ENCODE data around the gene SHC4. TPM values are rescaled to one million over a fixed set of nuclear protein-coding genes. Genes with fewer than 3 reads are reported as not detected.

The SHC4 gene
- total RNA-seq, 1 experiment from 2014 or later = 0.63 TPM

GRCh38 chr15:48825075-48825474, 138.6 kb downstream of the SHC4 start:
- peaks cover 12% of the 10 kb centered on the region for H3K4me1 Mint-ChIP-seq

More at GRCh38 chr15:48825075-48825474, 138.6 kb downstream of the SHC4 start:
- no peak overlapping the region for H3K27ac Mint-ChIP-seq
- CTCF ChIA-PET = interaction anchor here (1.0 kb wide), 1 partner anchor 24 kb away, joined by 3 read pairs; no protein-coding TSS in a partner anchor
- POLR2A ChIA-PET = no interaction called here
- DNase-seq (ENCODE audit: low spot score) (no peak), ATAC-seq (no peak)
- H3K4me3 Mint-ChIP-seq = no peak overlapping the region
- no peaks in the 10 kb centered on the region for H3K9me3 Mint-ChIP-seq
- no peak for TF ChIP-seq USF2 (CRISPR knock-in tag; IDR thresholded peaks at IDR 0.05)
- TF ChIP-seq SP1 (CRISPR knock-in tag; conservative IDR thresholded peaks at IDR 0.05) = no peak
- no peak for TF ChIP-seq HMGXB4 (CRISPR knock-in tag; IDR thresholded peaks at IDR 0.05)
- TF ChIP-seq ZNF121 (CRISPR knock-in tag; IDR thresholded peaks at IDR 0.05) = no peak
- TF ChIP-seq STAT6 (CRISPR knock-in tag; conservative IDR thresholded peaks at IDR 0.05; ENCODE audit: low read depth) = no peak
- TF ChIP-seq MLX (CRISPR knock-in tag; IDR thresholded peaks at IDR 0.05) = no peak
- no peak for TF ChIP-seq ZNF219 (CRISPR knock-in tag; IDR thresholded peaks at IDR 0.05; ENCODE audit: borderline replicate concordance)
- no peak for TF ChIP-seq ATF2 (CRISPR knock-in tag; IDR thresholded peaks at IDR 0.05; ENCODE audit: borderline replicate concordance, low read depth)
- no peak for TF ChIP-seq ZSCAN18 (CRISPR knock-in tag; IDR thresholded peaks at IDR 0.05)
- no peak for TF ChIP-seq NR3C1 (CRISPR knock-in tag; conservative IDR thresholded peaks at IDR 0.05; ENCODE audit: low read depth)
- TF ChIP-seq TP53 (CRISPR knock-in tag; IDR thresholded peaks at IDR 0.05) = no peak
- TF ChIP-seq ZNF423 (CRISPR knock-in tag; IDR thresholded peaks at IDR 0.05) = no peak
- TF ChIP-seq NR2C2 (CRISPR knock-in tag; IDR thresholded peaks at IDR 0.05) = no peak
- TF ChIP-seq ZBTB43 (CRISPR knock-in tag; IDR thresholded peaks at IDR 0.05) = no peak
- TF ChIP-seq MAX (CRISPR knock-in tag; IDR thresholded peaks at IDR 0.05) = no peak
- TF ChIP-seq OVOL2 (CRISPR knock-in tag; IDR thresholded peaks at IDR 0.05; ENCODE audit: borderline replicate concordance) = no peak
- no peak for TF ChIP-seq ATF1 (CRISPR knock-in tag; IDR thresholded peaks at IDR 0.05)
- no peak for TF ChIP-seq ZNF281 (CRISPR knock-in tag; IDR thresholded peaks at IDR 0.05)
- TF ChIP-seq IRF1 (CRISPR knock-in tag; IDR thresholded peaks at IDR 0.05) = no peak
- no peak for TF ChIP-seq ETV6 (CRISPR knock-in tag; IDR thresholded peaks at IDR 0.05)
- H3K36me3 Mint-ChIP-seq = no peaks in the 10 kb centered on the region
- no peaks in the 10 kb centered on the region for H3K27me3 Mint-ChIP-seq (ENCODE audit: low read depth)
